OCI-LY7 (cell line): ENCODE data around the gene ARAF.

Experiments
- CTCF ChIP-seq: fragments of 200-600 bp; sonication (generic); conservative IDR thresholded peaks from 2 replicates; pipeline ENCODE4 v1.5.1; 2014; ENCODE audit warnings: mild to moderate bottlenecking, antibody characterized with exemption, low read length, moderate library complexity, mixed read lengths
- EZH2phosphoT487 ChIP-seq: fragments of 200-600 bp; sonication (generic); IDR thresholded peaks from 2 replicates; pipeline ENCODE4 v1.6.1; 2018; ENCODE audit warnings: low read depth, borderline replicate concordance, mild to moderate bottlenecking, mixed run types, antibody characterized with exemption, low read length, moderate library complexity, mixed read lengths

GRCh38 chrX:47619486-47620302, 58.7 kb downstream of the ARAF start, which contains the start of gene SYN1:
- no peak for TF ChIP-seq CTCF
- no peak for TF ChIP-seq EZH2phosphoT487
